Activated CD8-positive, alpha-beta T cell treated with anti-CD3 and anti-CD28 coated beads for 36 hours (primary cell): ENCODE results near the gene DMKN. TPM values are rescaled to one million over a fixed set of nuclear protein-coding genes. Genes with fewer than 3 reads are reported as not detected.

Experiments used
- ATAC-seq: fragments of 200-7000 bp; cut with Tn5 transposase; one replicate; pipeline ENCODE4 v1.10.0; 2021; ENCODE audit warnings: mild to moderate bottlenecking, moderate library complexity
- CTCF ChIA-PET: fragments of 350-600 bp; sonication (Branson Sonifier 250); formaldehyde crosslinking; loops from one replicate; lab custom pipeline; 2021; ENCODE audit warnings: antibody characterized with exemption; lab: Charles Lee
- POLR2A ChIA-PET: fragments of 350-600 bp; sonication (Branson Sonifier 250); formaldehyde crosslinking; loops from one replicate; lab custom pipeline; 2021; ENCODE audit warnings: antibody characterized with exemption; lab: Charles Lee
- DNase-seq: peaks from one replicate; pipeline ENCODE4 v3.0.0-alpha.2; 2020
- H3K27ac Mint-ChIP-seq: one replicate; pipeline ENCODE4 v1.8.0; 2021; ENCODE audit warnings: mild to moderate bottlenecking, mixed read lengths
- H3K27me3 Mint-ChIP-seq: one replicate; pipeline ENCODE4 v1.8.0; 2021; ENCODE audit warnings: mixed read lengths
- H3K36me3 Mint-ChIP-seq: one replicate; pipeline ENCODE4 v1.8.0; 2021; ENCODE audit warnings: low read depth, mixed read lengths
- H3K4me1 Mint-ChIP-seq: one replicate; pipeline ENCODE4 v1.8.0; 2021; ENCODE audit warnings: low read depth, mixed read lengths
- H3K4me3 Mint-ChIP-seq: one replicate; pipeline ENCODE4 v1.8.0; 2021; ENCODE audit warnings: mild to moderate bottlenecking, moderate library complexity, mixed read lengths
- H3K9me3 Mint-ChIP-seq: one replicate; pipeline ENCODE4 v1.8.0; 2021; ENCODE audit warnings: mixed read lengths
- intact Hi-C: fragments of 100-400 bp; cut with micrococcal nuclease; formaldehyde crosslinking; loops from one replicate; pipeline ENCODE4 v1.10.0; 2022
- total RNA-seq, 2 experiments: library from RNA; stranded (reverse); gene quantifications; one replicate each; pipeline ENCODE4 v1.2.3, GENCODE V29; 2021
- TF ChIP-seq, protein P1 (sequence below): fragments of 200-600 bp; IDR thresholded peaks from one replicate; pipeline ENCODE4 v1.8.0; 2022; ENCODE audit warnings: antibody characterized with exemption, mild to moderate bottlenecking

DMKN gene
- total RNA-seq, 2 experiments from 2014 or later, result 0.68 to 1.1 TPM

DNA sequence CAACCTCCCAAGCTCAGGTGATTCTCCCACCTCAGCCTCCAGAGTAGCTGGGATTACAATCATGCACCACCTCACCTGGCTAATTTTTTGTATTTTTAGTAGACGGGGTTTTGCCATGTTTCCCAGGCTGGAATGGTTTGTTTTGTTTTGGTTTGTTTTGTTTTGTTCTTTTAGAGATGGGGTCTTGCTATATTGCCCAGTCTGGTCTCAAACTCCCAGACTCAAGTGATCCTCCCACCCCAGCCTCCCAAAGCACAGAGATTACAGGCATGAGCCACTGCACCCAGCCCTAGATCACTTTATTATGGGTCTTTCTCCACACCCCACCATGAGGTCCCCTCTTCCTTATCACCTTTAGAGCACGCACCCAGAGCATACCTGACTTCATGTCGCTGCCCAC, 15.2 kb downstream of the DMKN start:
- Mint-ChIP-seq H3K9me3 (no peaks in the 10 kb centered on the region), H3K4me3 (no peak overlapping the region), H3K27ac (no peak overlapping the region), H3K4me1 (peaks cover 8% of the 10 kb centered on the region), H3K27me3 (peaks cover 3% of the 10 kb centered on the region), H3K36me3 (no peaks in the 10 kb centered on the region)
- CTCF ChIA-PET, result interaction anchor here (1.5 to 5.2 kb wide), 3 partner anchors 8 to 11 kb away, joined by 4 to 45 read pairs (median 5); no protein-coding TSS in a partner anchor
- TF ChIP-seq, protein P1, sequence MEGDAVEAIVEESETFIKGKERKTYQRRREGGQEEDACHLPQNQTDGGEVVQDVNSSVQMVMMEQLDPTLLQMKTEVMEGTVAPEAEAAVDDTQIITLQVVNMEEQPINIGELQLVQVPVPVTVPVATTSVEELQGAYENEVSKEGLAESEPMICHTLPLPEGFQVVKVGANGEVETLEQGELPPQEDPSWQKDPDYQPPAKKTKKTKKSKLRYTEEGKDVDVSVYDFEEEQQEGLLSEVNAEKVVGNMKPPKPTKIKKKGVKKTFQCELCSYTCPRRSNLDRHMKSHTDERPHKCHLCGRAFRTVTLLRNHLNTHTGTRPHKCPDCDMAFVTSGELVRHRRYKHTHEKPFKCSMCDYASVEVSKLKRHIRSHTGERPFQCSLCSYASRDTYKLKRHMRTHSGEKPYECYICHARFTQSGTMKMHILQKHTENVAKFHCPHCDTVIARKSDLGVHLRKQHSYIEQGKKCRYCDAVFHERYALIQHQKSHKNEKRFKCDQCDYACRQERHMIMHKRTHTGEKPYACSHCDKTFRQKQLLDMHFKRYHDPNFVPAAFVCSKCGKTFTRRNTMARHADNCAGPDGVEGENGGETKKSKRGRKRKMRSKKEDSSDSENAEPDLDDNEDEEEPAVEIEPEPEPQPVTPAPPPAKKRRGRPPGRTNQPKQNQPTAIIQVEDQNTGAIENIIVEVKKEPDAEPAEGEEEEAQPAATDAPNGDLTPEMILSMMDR, result no peak
- POLR2A ChIA-PET, result no interaction called here
- intact Hi-C loops, result no loop called here
- DNase-seq, result no peak
- no peak for ATAC-seq

GRCh38 chr19:35497406-35497805, 16.0 kb downstream of the DMKN start:
- Mint-ChIP-seq H3K36me3 (no peaks in the 10 kb centered on the region), H3K4me3 (no peak overlapping the region), H3K4me1 (peaks cover 8% of the 10 kb centered on the region), H3K9me3 (no peaks in the 10 kb centered on the region), H3K27ac (no peak overlapping the region), H3K27me3 (peaks cover 2% of the 10 kb centered on the region)
- ChIA-PET POLR2A (no interaction called here), CTCF (interaction anchor here (1.2 to 5.2 kb wide), 5 partner anchors 8 to 150 kb away, joined by 3 to 45 read pairs (median 5); partner anchors contain the start of gene FFAR1)
- ATAC-seq (no peak), DNase-seq (no peak)
- TF ChIP-seq, protein P1, result no peak
- intact Hi-C loops, result no loop called here

DNA sequence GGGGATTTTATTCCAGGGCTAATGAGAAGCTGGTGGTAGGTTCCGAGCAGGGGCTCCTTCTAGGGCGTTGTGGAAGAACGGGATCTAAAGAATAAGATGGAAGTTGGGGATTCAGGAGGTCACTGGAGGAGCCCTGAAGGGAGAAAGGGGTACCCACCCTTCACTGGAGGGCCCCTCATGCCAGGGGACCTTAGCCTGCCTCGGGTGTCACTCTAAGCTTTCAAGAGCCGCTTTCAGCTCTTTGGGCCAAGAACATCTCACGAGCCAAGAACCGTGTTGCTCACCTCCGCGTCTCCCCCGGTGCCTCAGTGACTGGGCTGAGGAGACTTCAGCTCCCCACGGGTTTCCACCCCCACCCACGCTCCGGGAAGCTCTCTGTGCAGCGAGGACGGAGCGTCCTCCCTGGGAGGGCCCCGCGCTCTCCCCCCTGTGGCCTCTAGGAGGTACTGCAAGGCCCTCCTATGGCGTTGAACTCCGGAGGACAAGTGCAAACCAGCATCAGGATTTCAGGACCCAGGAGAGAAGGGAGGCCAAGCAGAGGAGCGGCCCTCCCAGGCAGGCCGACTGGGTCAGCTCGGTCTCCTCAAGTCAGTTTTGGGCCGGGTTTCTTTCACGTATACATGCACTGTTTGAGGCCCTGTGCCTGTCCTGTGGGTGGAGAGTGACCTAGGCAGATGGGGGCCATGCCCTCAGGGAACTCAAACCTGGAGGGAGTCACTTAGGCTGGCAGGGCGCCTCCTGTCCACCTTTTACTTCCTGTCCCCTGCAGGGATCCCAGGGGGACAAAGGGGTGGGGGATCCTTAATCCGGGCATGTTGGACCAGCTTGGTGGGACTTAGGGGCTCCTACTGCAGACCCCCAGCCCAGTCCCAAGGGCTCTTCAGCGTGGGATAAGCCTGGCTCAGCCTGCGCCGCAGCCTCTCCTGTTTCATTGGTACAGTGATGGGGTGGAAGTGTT, 18.1 kb downstream of the DMKN start:
- peaks cover 8% of the 10 kb centered on the region for H3K4me1 Mint-ChIP-seq
- H3K4me3 Mint-ChIP-seq, result no peak overlapping the region
- no peaks in the 10 kb centered on the region for H3K36me3 Mint-ChIP-seq
- peaks cover 5% of the 10 kb centered on the region for H3K27me3 Mint-ChIP-seq
- H3K9me3 Mint-ChIP-seq, result no peaks in the 10 kb centered on the region
- ChIA-PET CTCF (interaction anchor here (0.6 to 5.2 kb wide), 52 partner anchors 10 to 443 kb away, joined by 3 to 45 read pairs (median 4); partner anchors contain the start of genes FFAR1 and FFAR3), POLR2A (interaction anchor here (1.0 kb wide), 1 partner anchor 143 kb away, joined by 3 read pairs; no protein-coding TSS in a partner anchor)
- DNase-seq, result peak; percentile 84
- intact Hi-C loops, result loop anchor here (2.0 kb wide), 1 partner anchor 143 kb away; no protein-coding TSS in a partner anchor
- TF ChIP-seq, protein P1, result peak; percentile 98
- peak; percentile 100 for ATAC-seq
- H3K27ac Mint-ChIP-seq, result no peak overlapping the region

GRCh38 chr19:35493971-35494370, 19.5 kb downstream of the DMKN start:
- H3K9me3 Mint-ChIP-seq, result no peaks in the 10 kb centered on the region
- TF ChIP-seq, protein P1, result no peak
- H3K36me3 Mint-ChIP-seq, result no peaks in the 10 kb centered on the region
- peaks cover 8% of the 10 kb centered on the region for H3K4me1 Mint-ChIP-seq
- ATAC-seq, result no peak
- H3K27me3 Mint-ChIP-seq, result peaks cover 10% of the 10 kb centered on the region
- no peak overlapping the region for H3K27ac Mint-ChIP-seq
- CTCF ChIA-PET, result interaction anchor here (1.6 to 5.2 kb wide), 3 partner anchors 16 to 141 kb away, joined by 5 to 45 read pairs (median 45); no protein-coding TSS in a partner anchor
- no peak for DNase-seq
- no peak overlapping the region for H3K4me3 Mint-ChIP-seq
- POLR2A ChIA-PET, result interaction anchor here (0.6 kb wide), 1 partner anchor 144 kb away, joined by 4 read pairs; no protein-coding TSS in a partner anchor
- intact Hi-C loops, result loop anchor here (2.0 kb wide), 1 partner anchor 141 kb away; no protein-coding TSS in a partner anchor
